ENCODE results near the gene DGKD. TPM values are rescaled to one million over a fixed set of nuclear protein-coding genes. Genes with fewer than 3 reads are reported as not detected.

DGKD gene
- total RNA-seq, 1 experiment from 2014 or later: 105 TPM

DNA sequence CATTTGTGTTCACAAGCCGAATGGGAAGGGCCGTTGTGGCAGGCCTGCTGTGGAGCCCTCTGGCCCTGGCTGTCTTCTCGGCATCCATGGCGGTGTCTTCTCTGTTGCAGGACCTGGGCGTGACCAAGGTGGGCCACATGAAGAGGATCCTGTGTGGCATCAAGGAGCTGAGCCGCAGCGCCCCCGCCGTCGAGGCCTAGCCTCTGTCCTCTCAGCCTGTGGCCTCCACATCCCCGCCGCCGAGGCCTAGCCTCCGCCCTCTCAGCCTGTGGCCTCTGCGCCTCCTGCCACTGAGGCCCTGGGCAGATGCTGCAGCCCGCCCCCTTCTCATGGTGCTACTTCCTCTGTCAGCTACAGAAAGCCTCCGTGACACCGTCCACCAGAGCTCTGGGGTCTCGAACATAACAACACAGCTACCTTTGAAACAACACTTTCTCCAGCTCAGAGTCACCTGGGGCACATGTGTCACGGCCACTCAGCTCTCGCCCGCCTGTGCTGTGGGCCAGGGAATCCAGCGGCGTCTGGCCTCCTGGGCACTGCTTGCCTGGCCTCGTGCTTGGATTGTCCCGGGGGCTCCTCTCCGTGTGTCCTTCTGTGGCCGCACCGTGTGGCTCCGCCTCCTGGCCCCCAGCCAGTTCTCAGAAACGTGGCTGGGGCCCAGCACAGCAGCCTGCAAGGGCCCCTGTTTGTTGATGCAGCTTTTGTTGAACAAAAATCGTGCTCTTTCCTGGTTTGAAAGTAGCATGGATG, 115.1 kb downstream of the DGKD start:
- Mint-ChIP-seq H3K27me3 (ENCODE audit: insufficient read depth, unreplicated experiment) (no peaks in the 10 kb centered on the region), H3K27ac (ENCODE audit: unreplicated experiment) (no peak overlapping the region), H3K36me3 (ENCODE audit: insufficient read depth, unreplicated experiment) (peaks cover 84% of the 10 kb centered on the region), H3K4me1 (ENCODE audit: low read depth, unreplicated experiment) (no peaks in the 10 kb centered on the region), H3K9me3 (ENCODE audit: unreplicated experiment) (no peaks in the 10 kb centered on the region), H3K4me3 (ENCODE audit: unreplicated experiment) (no peak overlapping the region)
- Histone ChIP-seq H3K9me3 (no peaks in the 10 kb centered on the region), H3K4me1 (no peaks in the 10 kb centered on the region), H3K36me3 (ENCODE audit: control insufficient read depth, insufficient read depth, low read length) (no peaks in the 10 kb centered on the region), H3K4me3 (ENCODE audit: low read depth, low read length) (no peak overlapping the region), H3K27me3 (replicated peaks; ENCODE audit: control insufficient read depth, insufficient read depth, low read length) (no peaks in the 10 kb centered on the region)
- no TSS peak for BruUV-seq (replicated peaks)
- intact Hi-C loops (cut with micrococcal nuclease; ENCODE audit: unreplicated experiment): no loop called here
- POLR2A ChIA-PET: interaction anchor here (0.5 kb wide), 1 partner anchor 26 kb away, joined by 3 read pairs; no protein-coding TSS in a partner anchor
- TF ChIP-seq, protein P1, sequence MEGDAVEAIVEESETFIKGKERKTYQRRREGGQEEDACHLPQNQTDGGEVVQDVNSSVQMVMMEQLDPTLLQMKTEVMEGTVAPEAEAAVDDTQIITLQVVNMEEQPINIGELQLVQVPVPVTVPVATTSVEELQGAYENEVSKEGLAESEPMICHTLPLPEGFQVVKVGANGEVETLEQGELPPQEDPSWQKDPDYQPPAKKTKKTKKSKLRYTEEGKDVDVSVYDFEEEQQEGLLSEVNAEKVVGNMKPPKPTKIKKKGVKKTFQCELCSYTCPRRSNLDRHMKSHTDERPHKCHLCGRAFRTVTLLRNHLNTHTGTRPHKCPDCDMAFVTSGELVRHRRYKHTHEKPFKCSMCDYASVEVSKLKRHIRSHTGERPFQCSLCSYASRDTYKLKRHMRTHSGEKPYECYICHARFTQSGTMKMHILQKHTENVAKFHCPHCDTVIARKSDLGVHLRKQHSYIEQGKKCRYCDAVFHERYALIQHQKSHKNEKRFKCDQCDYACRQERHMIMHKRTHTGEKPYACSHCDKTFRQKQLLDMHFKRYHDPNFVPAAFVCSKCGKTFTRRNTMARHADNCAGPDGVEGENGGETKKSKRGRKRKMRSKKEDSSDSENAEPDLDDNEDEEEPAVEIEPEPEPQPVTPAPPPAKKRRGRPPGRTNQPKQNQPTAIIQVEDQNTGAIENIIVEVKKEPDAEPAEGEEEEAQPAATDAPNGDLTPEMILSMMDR (IDR thresholded peaks at IDR 0.05; ENCODE audit: insufficient read depth in 1 of 2, low read depth in 1 of 2, low read length in 1 of 2, severe bottlenecking in 1 of 2, unreplicated experiment in 1 of 2): no peak
- CTCF ChIA-PET: no interaction called here
- DNase-seq: no peak

DNA sequence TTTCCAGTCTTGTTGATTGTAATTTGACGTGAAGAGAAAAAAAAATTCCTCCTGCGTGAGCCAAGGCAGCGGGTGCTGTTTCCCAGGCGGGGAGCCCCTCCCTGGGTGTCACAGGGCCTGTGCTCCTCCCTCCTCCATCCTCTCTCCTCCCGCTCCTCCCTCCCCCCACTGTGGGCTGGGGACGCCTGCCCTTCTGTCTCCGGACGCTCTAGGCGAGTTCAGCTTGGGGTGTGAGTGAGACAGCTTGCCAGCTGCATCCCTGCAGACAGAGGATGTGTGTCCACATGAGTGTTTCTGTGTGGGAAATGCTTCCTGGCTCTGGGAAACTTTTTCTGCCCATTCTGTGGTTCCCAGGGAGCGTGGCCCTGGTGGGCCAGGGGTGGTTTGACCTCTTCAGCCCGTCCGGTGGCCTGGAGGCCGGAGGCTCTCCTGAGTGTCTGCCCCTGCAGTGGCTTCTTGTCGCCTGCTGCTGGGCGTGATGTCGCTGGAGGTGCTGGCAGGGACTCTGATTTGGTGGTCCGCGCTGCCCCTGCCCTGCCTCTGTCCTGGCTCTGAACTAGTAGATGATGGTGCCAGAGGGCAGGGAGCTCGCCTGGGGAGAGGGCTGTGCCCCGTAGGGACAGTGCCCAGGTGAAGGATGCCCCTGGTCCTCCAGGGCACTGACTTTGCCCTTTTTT, 115.9 kb downstream of the DGKD start:
- no peaks in the 10 kb centered on the region for H3K36me3 ChIP-seq (ENCODE audit: control insufficient read depth, insufficient read depth, low read length)
- no peak overlapping the region for H3K27ac Mint-ChIP-seq (ENCODE audit: unreplicated experiment)
- H3K9me3 Mint-ChIP-seq (ENCODE audit: unreplicated experiment): no peaks in the 10 kb centered on the region
- no peaks in the 10 kb centered on the region for H3K27me3 ChIP-seq (replicated peaks; ENCODE audit: control insufficient read depth, insufficient read depth, low read length)
- no peak overlapping the region for H3K4me3 Mint-ChIP-seq (ENCODE audit: unreplicated experiment)
- ChIA-PET POLR2A (no interaction called here), CTCF (no interaction called here)
- no peaks in the 10 kb centered on the region for H3K9me3 ChIP-seq
- H3K4me3 ChIP-seq (ENCODE audit: low read depth, low read length): no peak overlapping the region
- no peaks in the 10 kb centered on the region for H3K27me3 Mint-ChIP-seq (ENCODE audit: insufficient read depth, unreplicated experiment)
- intact Hi-C loops (cut with micrococcal nuclease; ENCODE audit: unreplicated experiment): no loop called here
- H3K4me1 Mint-ChIP-seq (ENCODE audit: low read depth, unreplicated experiment): no peaks in the 10 kb centered on the region
- BruUV-seq (replicated peaks): no TSS peak
- TF ChIP-seq, protein P1 (IDR thresholded peaks at IDR 0.05; ENCODE audit: insufficient read depth in 1 of 2, low read depth in 1 of 2, low read length in 1 of 2, severe bottlenecking in 1 of 2, unreplicated experiment in 1 of 2): no peak
- no peaks in the 10 kb centered on the region for H3K4me1 ChIP-seq
- DNase-seq: no peak
- peaks cover 77% of the 10 kb centered on the region for H3K36me3 Mint-ChIP-seq (ENCODE audit: insufficient read depth, unreplicated experiment)

DNA sequence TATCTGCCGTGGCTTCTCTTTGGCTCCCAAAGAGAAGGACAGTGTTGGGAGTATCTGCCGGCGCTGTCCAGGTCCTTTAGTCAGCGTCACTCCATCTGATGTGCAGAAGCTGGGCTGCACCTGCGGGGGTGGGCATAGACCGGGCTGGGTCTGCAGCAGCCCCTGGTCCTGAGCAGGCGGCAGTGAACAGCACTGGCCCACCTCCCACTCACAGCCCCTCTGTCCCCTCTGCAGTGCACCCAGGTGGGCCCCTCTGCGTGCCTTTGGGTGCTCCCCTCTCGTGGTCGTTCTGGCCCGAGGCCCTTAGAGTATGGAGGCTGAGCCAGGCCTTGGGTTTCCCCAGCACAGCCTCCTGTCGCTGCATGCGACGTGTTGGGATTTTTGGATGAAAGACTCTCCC, 116.5 kb downstream of the DGKD start:
- Histone ChIP-seq H3K9me3 (no peaks in the 10 kb centered on the region), H3K36me3 (ENCODE audit: control insufficient read depth, insufficient read depth, low read length) (no peaks in the 10 kb centered on the region), H3K4me3 (ENCODE audit: low read depth, low read length) (no peak overlapping the region), H3K27me3 (replicated peaks; ENCODE audit: control insufficient read depth, insufficient read depth, low read length) (no peaks in the 10 kb centered on the region), H3K4me1 (no peaks in the 10 kb centered on the region)
- TF ChIP-seq, protein P1 (IDR thresholded peaks at IDR 0.05; ENCODE audit: insufficient read depth in 1 of 2, low read depth in 1 of 2, low read length in 1 of 2, severe bottlenecking in 1 of 2, unreplicated experiment in 1 of 2): no peak
- no peak for DNase-seq
- Mint-ChIP-seq H3K4me1 (ENCODE audit: low read depth, unreplicated experiment) (no peaks in the 10 kb centered on the region), H3K27ac (ENCODE audit: unreplicated experiment) (no peak overlapping the region), H3K9me3 (ENCODE audit: unreplicated experiment) (no peaks in the 10 kb centered on the region), H3K4me3 (ENCODE audit: unreplicated experiment) (no peak overlapping the region), H3K27me3 (ENCODE audit: insufficient read depth, unreplicated experiment) (no peaks in the 10 kb centered on the region), H3K36me3 (ENCODE audit: insufficient read depth, unreplicated experiment) (peaks cover 83% of the 10 kb centered on the region)
- POLR2A ChIA-PET: no interaction called here
- BruUV-seq (replicated peaks): no TSS peak
- CTCF ChIA-PET: no interaction called here
- intact Hi-C loops (cut with micrococcal nuclease; ENCODE audit: unreplicated experiment): no loop called here

Data from Caco-2 (cell line).